HG03442 (cell line): ENCODE measurements around the gene GLRX2.
"Not testable (repeated sequence)": the region's sequence is repeated elsewhere in the genome, so short reads cannot be mapped to it uniquely, and the experiment has no call there.

Source experiments
- ATAC-seq: cut with Tn5 transposase; IDR thresholded peaks from one replicate; pipeline ENCODE4 v1.9.1; 2021; ENCODE audit warnings: mild to moderate bottlenecking, moderate library complexity; ENCODE audit not compliant: unreplicated experiment

The GLRX2 gene, protein sequence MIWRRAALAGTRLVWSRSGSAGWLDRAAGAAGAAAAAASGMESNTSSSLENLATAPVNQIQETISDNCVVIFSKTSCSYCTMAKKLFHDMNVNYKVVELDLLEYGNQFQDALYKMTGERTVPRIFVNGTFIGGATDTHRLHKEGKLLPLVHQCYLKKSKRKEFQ

DNA sequence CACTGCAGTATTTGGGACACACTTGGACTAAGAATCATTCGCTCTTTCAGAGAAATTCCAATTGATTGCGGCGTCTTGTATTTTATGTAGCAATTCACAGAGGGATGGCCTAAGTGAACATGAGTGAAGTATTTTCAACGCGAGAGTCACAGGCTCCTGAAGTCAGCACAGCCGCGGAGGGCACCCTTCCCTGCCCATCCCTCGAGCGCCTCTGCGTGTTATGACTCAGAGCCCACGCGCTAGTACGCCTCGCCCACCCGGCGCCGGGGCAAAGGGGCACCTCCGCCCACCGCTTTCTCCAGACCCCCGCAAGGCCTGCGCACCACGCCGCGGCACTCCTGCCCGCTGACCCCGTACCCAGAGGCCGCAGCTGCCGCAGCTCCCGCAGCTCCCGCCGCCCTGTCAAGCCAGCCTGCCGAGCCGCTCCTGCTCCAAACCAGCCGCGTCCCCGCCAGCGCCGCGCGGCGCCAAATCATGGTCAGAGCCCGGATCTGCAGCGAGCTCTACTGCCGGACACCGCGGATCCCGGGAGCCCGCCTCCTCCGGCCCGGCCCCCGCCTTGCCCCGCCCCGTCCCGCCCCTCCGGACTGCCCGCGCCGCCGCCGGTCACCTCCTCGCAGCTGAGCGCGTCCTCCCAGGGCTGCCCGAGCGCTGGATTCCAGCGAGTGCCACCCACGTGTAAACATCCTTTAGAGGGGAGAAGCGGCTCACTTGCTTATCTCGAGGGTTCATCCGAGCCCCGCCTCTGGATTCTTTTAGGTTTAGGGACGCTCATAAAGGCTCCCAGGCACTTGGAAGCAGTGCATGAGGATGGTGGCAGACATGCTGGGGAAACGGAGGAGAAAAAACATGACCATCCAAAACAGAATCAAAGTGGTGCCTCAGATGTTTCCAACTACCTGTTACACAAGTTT lies at the start of gene GLRX2:
GLRX2 (minus strand) TSS at position 508 of the 914 bp plus-strand sequence; CDS start at position 476, 32 bp downstream.
- peak; percentile 86 for ATAC-seq

DNA sequence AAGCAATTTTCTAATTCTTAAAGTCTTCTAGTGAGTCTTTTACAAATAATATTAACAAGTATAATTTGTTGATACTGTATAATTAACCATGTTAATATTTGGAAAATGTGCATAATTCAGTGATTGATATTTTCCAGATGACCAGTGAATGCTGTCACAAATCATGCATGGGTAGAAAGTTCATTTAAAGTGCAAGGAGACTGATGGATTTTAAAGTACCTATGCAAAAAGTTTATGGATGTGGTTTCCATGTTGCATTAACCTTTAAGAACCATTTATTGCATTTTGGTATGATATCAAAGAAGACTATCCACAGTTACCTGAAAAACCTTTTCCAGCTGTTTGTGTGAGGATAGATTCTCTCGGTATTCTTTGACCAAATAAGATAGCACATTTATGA lies 39.8 kb upstream of the GLRX2 start:
- ATAC-seq, result no peak

DNA sequence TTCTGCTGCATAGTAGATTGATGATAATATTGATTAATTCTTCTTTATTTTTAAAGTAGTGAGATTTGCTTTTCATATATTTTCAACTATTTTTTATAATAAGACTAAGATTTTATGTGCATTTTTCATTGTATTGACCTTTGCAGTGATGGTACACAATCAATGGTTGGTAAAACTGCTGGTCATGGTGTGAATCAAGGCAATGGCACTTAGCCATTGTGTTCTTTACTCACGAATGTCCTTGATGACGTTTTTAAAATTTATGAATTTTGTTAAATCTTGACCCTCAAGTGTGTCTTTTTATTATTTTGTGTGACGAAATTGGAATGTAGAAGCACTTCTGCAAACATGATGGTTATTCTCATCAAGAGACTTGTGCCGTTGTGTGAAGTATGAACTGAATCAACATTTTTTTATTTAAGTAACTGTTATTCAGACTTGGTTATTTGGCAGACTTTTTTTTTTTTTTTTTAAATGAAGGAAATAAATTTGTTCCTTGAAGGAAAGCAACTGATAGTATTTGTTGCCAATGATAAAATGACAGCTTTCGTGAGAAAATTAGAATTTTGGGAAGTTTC lies 39.2 kb upstream of the GLRX2 start:
- ATAC-seq, result no peak

DNA sequence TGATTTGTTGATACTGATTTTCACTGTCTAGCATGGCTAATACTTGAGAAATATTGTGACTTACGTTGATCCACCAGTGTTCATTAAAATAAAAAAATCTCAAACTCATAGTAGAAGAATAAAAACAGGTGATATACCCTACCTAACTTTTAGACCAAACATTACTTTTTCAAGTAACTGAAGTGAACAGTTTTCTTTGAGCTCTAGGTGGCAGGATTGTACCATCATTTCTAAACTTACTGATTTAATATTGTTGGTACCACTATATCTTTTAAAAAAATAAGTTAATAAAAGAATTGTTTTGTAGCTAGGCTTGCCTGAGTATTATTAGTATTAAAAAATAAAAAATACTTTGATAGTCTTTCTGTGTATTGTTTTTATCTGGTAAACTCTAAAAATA lies 38.1 kb upstream of the GLRX2 start:
- no peak for ATAC-seq

DNA sequence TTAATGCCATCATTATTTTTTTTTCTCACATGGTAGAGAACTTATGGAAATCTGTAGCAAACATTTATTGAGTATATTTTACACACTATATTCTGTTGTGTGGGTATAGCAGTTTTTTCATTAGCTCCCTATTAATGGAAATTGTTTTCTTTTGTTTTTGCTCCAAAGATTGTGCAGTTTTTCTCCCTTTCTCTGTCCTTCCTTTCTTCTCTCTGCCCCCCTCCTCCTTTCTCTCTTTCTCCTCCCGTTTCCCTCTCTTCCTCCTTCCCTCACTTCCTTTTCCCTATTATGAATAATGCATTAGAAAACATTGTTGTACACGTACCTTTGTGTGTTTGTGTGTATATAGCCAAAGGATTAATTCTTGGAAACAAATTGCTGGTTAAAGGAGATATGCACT lies 37.2 kb upstream of the GLRX2 start:
- no peak for ATAC-seq

DNA sequence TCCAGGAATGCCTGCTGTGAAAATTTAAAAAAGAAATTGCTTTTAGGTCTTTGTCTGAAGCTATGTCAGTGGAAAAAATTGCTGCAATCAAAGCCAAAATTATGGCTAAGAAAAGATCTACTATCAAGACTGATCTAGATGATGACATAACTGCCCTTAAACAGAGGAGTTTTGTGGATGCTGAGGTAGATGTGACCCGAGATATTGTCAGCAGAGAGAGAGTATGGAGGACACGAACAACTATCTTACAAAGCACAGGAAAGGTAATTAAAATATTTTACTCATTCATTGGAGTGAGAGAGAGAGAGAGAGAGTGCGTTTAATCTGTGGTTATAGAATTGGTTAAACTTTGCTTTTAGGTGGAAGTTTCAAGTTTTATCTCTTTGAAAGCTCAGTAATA lies 36.6 kb upstream of the GLRX2 start:
- ATAC-seq, result no peak

DNA sequence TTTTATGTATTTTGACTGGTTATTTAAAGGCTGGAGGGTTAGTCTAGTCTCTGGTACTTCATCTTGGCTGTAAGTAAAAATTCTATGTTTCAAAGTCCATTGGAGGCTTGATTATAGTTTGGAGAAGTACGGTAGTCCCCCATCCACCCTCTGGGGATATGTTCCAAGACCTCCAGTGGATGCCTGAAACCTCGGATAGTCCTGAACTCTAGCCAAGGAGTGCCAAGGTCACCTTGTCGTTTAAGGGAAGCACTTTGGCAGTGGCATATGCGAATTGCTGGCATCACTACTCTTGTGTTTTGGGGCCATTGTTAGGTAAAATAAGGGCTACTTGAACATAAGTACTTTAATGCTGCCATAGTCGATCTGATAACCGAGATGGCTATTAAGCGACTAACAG lies 35.0 kb upstream of the GLRX2 start:
- no peak for ATAC-seq

DNA sequence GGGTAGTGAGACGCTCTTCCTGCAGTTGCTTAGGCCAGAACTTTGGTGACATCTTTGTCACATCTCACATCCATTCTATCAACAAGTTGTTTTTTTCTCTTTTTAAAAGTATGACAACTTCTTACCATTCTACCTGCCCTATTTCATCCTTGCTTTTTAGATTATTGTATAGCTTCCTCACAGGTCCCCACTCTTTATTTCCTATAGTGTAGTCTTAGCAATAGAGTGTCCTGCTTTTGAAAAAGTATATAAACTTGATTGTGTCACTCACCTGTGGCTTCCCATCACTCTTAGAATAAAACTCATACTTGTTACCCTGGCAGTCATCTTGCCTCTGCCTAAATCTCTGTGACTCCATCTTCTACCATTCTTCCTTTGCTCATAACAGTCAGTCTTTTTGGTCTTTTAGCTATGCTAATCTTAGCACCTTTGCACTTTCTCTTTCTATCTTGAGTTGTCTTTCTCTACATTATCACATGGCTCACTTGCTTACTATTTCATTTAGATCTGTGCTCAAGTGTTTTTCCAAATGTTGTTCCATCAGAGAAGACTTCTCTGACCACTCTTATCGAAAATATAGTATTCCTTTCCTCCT lies 26.1 kb upstream of the GLRX2 start:
- peak; percentile 48 for ATAC-seq

DNA sequence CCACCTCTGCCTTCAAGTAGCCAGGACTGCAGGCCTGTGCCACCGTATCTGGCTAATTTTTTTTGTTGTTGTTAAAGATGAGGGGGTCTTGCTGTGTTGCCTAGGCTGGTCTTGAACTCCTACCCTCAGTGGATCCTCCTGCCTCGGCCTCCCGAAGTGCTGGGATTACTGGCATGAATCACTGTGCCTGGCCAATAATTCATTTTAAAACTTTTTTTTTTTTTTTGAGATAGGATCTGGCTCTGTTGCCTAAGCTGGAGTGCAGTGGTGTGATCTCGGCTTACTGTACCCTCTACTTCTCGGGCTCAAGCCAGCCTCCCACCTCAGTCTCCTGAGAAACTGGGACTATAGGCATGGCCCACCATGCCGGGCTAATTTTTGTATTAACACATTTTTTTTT lies 20.2 kb upstream of the GLRX2 start:
- ATAC-seq, result no peak

DNA sequence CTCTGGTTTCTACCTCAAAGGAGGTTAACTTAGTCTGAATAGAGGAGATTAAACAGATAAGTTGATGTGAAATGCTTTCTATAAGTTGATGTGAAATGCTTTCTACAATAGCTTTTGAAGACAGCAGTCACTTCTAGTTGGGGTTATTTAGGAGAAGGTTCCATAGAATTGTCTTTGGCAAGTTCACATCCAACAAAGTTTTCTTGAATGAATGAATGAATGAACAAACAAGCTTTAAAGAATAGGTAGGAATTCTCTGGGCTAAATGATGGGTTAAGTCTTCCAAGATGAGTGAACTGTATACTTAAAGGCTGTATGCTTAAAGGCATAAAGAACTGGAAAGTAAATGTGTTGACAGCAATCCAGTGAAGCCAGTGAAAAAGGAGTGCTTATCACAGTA lies 18.5 kb upstream of the GLRX2 start:
- ATAC-seq, result no peak

DNA sequence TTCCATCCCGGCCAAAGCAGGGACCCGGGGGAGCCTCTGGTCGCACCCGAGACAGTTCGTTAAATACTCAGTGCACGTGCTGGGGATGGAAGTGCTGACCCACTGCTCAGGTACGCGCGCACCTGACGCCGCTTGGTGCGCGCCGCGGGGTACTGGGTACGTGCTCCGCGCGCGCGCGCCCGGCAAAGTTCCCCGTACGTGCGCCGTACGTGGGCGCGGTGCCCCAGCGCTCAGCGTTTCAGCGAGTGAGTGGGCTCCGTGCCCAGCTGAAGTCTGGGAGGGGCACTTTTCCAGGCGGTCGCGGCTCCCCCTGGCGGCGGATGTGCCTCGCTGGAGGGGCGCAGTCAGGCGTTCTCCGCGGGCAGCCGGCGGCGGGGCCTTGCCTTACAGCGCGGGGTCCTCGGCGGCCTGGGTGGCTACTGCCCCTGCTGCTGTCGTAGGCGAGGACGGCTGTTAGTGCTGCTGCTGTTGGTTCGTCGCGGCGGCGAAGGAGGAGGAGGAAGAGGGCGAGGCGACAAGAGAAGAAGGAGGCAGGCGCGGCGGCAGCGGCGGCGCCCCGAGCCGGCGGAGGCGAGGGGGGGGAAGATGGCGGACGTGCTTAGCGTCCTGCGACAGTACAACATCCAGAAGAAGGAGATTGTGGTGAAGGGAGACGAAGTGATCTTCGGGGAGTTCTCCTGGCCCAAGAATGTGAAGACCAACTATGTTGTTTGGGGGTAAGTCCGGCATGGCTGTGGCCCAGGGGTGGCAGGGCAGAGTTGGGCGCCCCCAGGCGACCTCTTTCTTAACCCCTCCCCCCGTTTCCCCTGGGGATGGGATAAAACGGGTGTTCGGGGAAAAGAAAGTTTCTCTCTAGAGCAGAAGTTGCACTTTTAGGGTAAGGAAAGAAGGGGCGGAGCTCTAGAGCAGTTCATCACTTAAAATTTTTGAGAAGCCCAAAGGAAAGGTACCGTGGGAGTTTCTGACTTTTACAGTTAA lies 16.7 kb upstream of the GLRX2 start, which contains the start of gene CDC73:
CDC73 (plus strand) TSS at position 416 of the 978 bp plus-strand sequence; CDS start at position 586, 170 bp downstream.
- ATAC-seq, result peak; percentile 91

DNA sequence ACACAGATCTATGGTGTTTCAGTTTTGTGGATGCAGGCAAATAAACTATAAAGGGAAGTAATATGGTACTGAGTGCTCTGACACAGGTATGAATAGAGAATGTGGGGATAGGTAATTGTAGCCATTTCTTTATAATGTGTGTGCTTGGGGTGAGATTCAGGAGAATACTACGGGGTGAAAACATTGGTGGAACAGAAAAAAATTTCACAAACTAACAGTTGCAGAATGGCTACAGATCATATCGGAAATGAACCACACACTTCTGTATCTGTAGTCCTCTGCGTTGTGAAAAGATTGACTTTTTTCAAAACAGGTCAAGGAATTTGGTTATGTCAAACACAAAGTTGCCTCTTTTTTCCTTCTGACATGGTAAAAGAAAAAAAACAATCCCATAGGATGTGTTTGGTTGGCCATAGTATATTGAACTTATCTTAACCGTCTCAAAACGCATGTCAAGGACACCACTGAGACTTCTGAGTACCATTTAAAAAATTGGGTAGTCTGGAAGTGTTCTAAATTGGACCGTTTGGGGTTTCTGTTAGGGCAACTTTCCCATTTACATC lies 15.5 kb upstream of the GLRX2 start:
- ATAC-seq, result no peak

DNA sequence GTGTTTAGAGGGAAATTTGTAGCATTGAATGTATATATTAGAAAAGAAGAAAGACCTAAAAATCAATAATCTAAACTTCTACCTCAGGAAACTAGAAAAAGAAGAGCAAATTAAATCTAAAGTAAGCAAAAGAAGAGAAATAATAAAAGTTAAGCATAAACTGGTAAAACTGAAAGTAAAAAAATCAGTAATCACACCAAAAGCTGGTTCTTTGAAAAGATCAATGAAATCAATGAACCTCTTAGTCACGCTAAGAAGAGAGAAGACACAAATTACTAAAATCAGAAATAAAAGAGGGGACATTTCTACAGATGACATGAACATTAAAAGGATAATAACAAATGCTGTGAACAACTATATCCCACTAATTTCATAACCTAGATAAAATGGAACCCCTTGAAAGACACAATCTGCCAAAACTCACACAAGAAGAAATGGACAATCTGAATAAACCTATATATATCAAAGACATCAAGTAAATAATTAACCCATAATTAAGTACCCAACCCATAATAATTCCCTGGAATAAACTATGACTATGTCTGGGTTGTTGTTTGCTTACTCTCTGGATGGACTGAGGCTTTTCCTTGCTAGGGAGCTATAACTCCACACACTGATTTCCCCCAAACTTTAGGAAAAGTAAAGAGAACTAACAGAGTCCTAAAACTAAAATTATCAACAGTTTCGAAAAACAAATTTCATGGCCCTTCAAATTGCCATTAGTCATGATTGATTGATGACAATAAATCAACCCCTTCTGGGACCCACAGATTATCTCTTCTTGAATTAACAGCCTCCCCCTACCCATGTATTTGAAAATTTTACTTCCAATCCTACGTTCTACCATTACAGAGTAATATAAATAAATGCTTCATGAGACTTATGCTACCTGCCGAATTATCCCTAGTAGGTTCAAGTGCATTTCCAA lies 13.9 kb upstream of the GLRX2 start:
- ATAC-seq, result no peak

DNA sequence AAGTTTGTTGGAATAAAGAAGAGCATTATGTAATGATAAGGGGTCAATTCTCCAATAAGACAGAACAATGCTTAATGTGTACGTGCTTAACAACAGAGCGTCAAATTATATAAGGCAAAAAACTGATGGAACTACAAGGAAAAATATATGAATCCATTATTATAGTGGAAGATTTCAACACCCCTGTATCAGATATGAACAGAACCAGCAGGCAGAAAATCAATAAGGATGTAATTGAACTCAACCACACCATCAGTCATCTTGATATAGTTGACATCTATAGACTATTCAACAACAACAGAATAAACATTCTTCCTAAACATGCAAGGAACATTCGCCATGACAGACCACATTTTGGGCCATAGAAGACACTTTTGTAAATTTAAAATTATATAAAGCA lies 13.0 kb upstream of the GLRX2 start:
- ATAC-seq, result no peak

DNA sequence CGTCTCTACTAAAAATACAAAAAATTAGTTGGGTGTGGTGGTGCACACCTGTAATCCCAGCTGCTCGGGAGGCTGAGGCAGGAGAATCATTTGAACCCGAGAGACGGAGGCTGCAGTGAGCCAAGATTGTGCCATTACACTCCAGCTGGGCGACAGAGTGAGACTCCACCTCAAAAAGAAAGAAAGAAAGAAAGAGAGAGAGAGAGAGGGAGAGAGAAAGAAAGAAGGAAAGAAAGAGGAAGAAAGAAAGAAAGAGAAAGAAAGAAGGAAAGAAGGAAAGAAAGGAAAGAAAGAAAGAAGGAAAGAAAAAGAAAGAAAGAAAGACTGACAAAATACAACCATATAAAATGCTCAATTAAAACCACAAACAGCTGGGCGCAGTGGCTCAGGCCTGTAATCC lies 12.0 kb upstream of the GLRX2 start:
- not testable (repeated sequence) for ATAC-seq

DNA sequence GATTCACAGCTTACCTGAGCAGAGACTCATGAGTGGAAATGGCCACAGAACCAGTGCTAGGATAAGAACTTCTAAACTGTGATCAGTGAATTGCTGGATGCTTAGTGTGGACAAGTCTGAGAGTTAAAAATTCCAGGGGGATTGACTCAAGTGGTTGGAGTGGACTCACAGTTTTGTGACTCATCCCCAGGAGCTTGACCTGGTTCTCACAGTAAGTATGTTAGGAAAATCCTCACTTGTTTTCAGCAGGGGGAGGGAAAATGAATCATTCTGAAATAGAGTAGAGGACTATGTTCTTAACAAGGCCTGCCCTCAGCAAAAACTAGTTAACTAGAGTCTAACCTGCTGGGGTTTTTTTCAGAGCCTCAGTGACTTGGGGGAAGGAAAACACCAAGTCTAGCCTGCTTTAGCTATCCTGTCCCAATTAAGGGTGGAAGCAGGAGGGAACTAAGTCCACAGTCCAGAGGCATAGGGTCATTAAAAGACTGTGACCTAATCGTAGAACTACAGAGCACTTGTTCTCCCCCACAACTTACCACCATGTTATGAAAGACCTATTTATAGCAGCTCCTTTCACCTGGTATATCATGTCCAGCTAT lies 10.5 kb upstream of the GLRX2 start:
- ATAC-seq, result no peak

DNA sequence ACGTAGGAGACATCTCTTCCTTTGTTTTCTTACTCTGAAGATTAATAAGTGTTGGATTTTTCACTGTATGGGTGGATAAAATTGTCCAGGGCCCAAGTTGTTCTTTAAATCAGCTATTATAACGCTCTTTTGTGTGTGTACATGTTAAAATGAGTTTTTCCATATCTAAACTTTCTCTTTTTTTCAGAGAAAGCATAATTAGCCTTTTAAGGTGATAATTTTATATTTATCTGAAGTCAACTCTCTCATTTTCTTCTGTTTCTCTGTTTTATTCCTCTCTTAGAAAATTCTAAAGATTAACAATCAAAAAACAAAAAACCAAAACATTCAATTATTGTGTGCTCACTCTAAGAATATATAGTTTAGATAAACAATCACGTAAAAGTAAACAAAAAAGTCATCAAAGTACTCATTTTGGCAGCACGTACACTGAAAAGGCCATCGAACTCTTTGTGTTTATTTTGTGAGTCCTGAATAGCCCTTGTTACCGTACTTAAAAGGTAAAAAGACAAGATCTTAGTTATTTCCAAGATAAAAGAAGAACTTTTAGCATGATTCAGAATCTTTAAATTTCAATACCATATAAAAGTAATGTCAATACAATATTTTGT lies 9.4 kb upstream of the GLRX2 start:
- no peak for ATAC-seq

DNA sequence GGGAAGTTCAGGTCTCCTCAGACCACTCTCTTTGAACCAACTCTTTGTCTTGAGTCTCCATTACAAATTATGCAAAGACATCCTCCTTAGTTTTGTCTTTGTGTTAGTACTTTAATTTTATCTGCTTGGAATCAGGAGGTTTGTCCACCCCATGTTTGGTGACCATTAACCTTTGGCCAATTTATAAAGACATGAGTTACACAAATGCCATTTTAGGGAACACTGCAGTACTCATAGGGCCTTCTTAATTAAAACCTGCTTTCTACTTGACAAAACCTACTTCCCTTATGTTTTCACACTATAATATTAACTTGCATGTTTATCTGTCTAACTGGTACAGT lies 8.7 kb upstream of the GLRX2 start:
- ATAC-seq, result no peak
